ENCODE results near the gene CLEC20A. TPM values are rescaled to one million over a fixed set of nuclear protein-coding genes. Genes with fewer than 3 reads are reported as not detected.
"Not testable (repeated sequence)": the region's sequence is repeated elsewhere in the genome, so short reads cannot be mapped to it uniquely, and the experiment has no call there.

The CLEC20A gene
- total RNA-seq, 3 donors from 2014 or later = not detected

- Histone ChIP-seq H3K4me3 (no peak overlapping the region), H3K27ac (no peak overlapping the region), H3K9me3 (no peaks in the 10 kb centered on the region), H3K27me3 (peaks cover 0 to 3% of the 10 kb centered on the region in 2 donors), H3K36me3 (no peaks in the 10 kb centered on the region), H3K4me1 (no peaks in the 10 kb centered on the region)
- TF ChIP-seq POLR2A (IDR thresholded peaks at IDR 0.05) (no peak), CTCF (IDR thresholded peaks at IDR 0.05) (no peak), POLR2AphosphoS5 (IDR thresholded peaks at IDR 0.05) (no peak)
- no peak for DNase-seq (ENCODE audit: low spot score in 2 of 2)
- intact Hi-C loops (cut with DNase I; ENCODE audit: low total_unique reads) = no loop called here
Observed at GRCh38 chr1:178506177-178506576, 9.4 kb upstream of the CLEC20A start.

GRCh38 chr1:178504286-178504685 is 7.5 kb upstream of the CLEC20A start:
- intact Hi-C loops (cut with DNase I; ENCODE audit: low total_unique reads) = no loop called here
- no peak for DNase-seq (ENCODE audit: low spot score in 2 of 2)
- no peaks in the 10 kb centered on the region for H3K9me3 ChIP-seq
- H3K27ac ChIP-seq = no peak overlapping the region
- no peaks in the 10 kb centered on the region for H3K36me3 ChIP-seq
- peaks cover 0 to 3% of the 10 kb centered on the region in 2 donors for H3K27me3 ChIP-seq
- H3K4me1 ChIP-seq = no peaks in the 10 kb centered on the region
- H3K4me3 ChIP-seq = no peak overlapping the region
- TF ChIP-seq CTCF (IDR thresholded peaks at IDR 0.05) = no peak
- TF ChIP-seq POLR2AphosphoS5 (IDR thresholded peaks at IDR 0.05) = no peak
- no peak for TF ChIP-seq POLR2A (IDR thresholded peaks at IDR 0.05)

- Histone ChIP-seq H3K36me3 (no peaks in the 10 kb centered on the region), H3K9me3 (no peaks in the 10 kb centered on the region), H3K27me3 (peaks cover 0 to 3% of the 10 kb centered on the region in 2 donors), H3K4me3 (no peak overlapping the region), H3K4me1 (no peaks in the 10 kb centered on the region), H3K27ac (no peak overlapping the region)
- intact Hi-C loops (cut with DNase I; ENCODE audit: low total_unique reads) = no loop called here
- no peak for DNase-seq (ENCODE audit: low spot score in 2 of 2)
- TF ChIP-seq CTCF (IDR thresholded peaks at IDR 0.05) = no peak
- TF ChIP-seq POLR2AphosphoS5 (IDR thresholded peaks at IDR 0.05) = no peak
- TF ChIP-seq POLR2A (IDR thresholded peaks at IDR 0.05) = no peak
Observed at GRCh38 chr1:178503849-178504248, 7.1 kb upstream of the CLEC20A start.

GRCh38 chr1:178503316-178503715 is 6.6 kb upstream of the CLEC20A start:
- H3K9me3 ChIP-seq; H3K27me3 ChIP-seq; H3K36me3 ChIP-seq; H3K4me3 ChIP-seq; H3K4me1 ChIP-seq; DNase-seq (ENCODE audit: low spot score in 2 of 2); intact Hi-C loops (cut with DNase I; ENCODE audit: low total_unique reads); H3K27ac ChIP-seq: not testable (repeated sequence)

GRCh38 chr1:178502856-178503255 is 6.1 kb upstream of the CLEC20A start:
- peaks cover 0 to 3% of the 10 kb centered on the region in 2 donors for H3K27me3 ChIP-seq
- H3K4me1 ChIP-seq = no peaks in the 10 kb centered on the region
- no peaks in the 10 kb centered on the region for H3K9me3 ChIP-seq
- no peak overlapping the region for H3K4me3 ChIP-seq
- H3K27ac ChIP-seq = no peak overlapping the region
- DNase-seq (ENCODE audit: low spot score in 2 of 2) = no peak
- TF ChIP-seq POLR2A (IDR thresholded peaks at IDR 0.05) (no peak), CTCF (IDR thresholded peaks at IDR 0.05) (no peak), POLR2AphosphoS5 (IDR thresholded peaks at IDR 0.05) (no peak)
- intact Hi-C loops (cut with DNase I; ENCODE audit: low total_unique reads) = no loop called here
- H3K36me3 ChIP-seq = no peaks in the 10 kb centered on the region

GRCh38 chr1:178502330-178502714 is 5.6 kb upstream of the CLEC20A start:
- no peaks in the 10 kb centered on the region for H3K4me1 ChIP-seq
- H3K9me3 ChIP-seq = no peaks in the 10 kb centered on the region
- H3K4me3 ChIP-seq = no peak overlapping the region
- DNase-seq (ENCODE audit: low spot score in 2 of 2) = no peak
- no peaks in the 10 kb centered on the region for H3K36me3 ChIP-seq
- intact Hi-C loops (cut with DNase I; ENCODE audit: low total_unique reads) = no loop called here
- TF ChIP-seq CTCF (IDR thresholded peaks at IDR 0.05) (no peak), POLR2AphosphoS5 (IDR thresholded peaks at IDR 0.05) (no peak), POLR2A (IDR thresholded peaks at IDR 0.05) (no peak)
- no peak overlapping the region for H3K27ac ChIP-seq
- H3K27me3 ChIP-seq = peaks cover 0 to 3% of the 10 kb centered on the region in 2 donors
